GM18951 (cell line): ENCODE results near the gene CFAP61.

Experiments
- POLR2A ChIP-seq: IDR thresholded peaks from 4 replicates; pipeline ENCODE4 v1.6.1; 2011; ENCODE audit warnings: mild to moderate bottlenecking; ENCODE audit not compliant: insufficient read length, insufficient read depth; ENCODE audit errors: extremely low read depth
- in situ Hi-C: fragments of 300-500 bp; cut with MboI; formaldehyde crosslinking; loops from one replicate; pipeline ENCODE4 v1.12.0; 2022; ENCODE audit warnings: low sequenced_read_pairs, mixed read lengths, inconsistent platforms; ENCODE audit not compliant: unreplicated experiment

The CFAP61 gene

DNA sequence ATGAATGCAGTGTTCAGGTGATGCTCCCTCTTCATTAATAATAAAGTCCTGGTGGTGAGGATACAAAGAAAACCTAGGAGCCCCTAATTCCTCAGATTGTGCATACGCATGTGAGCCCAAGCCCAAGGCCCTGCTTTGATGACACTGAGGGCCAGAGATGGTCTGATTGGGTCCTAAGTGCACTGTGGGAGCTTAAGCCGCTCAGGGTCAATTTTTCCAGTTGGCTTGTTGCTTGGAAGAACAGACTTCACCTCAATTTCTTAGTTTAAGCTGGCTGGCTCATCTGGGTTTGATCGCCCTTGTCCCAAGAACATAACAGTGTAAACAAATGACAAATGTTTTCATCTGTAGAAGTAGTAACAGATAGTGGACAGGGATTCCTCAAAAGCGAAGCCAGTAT, 357.0 kb downstream of the CFAP61 start:
- in situ Hi-C loops = no loop called here
- TF ChIP-seq POLR2A = no peak
